Endothelial cell of umbilical vein (primary cell): ENCODE measurements around the gene TRAPPC10. TPM values are rescaled to one million over a fixed set of nuclear protein-coding genes. Genes with fewer than 3 reads are reported as not detected.

Experiments
- BruUV-seq: library from RNA; stranded (reverse); fragments of 400-500 nt; replicated peaks from 2 replicates; lab custom pipeline; 2021; lab: Mats Ljungman, UMichigan
- CTCF ChIA-PET: fragments of 300-600, 350-600 bp; sonication (Branson Sonifier 250); formaldehyde crosslinking; loops from one replicate; lab custom pipeline; 2021; ENCODE audit warnings: antibody characterized with exemption, inconsistent platforms; lab: Charles Lee
- POLR2A ChIA-PET: fragments of 300-600, 350-600 bp; sonication (Branson Sonifier 250); formaldehyde crosslinking; loops from one replicate; lab custom pipeline; 2021; ENCODE audit warnings: antibody characterized with exemption, inconsistent platforms; lab: Charles Lee
- DNase-seq: peaks from one replicate; pipeline ENCODE4 v3.0.0-alpha.2; 2011; ENCODE audit warnings: low read depth, low spot score
- FAIRE-seq: peaks from 2 replicates; lab custom pipeline; 2011; peaks lifted over from hg19 to GRCh38; lab: Jason Lieb, UNC
- H2AFZ ChIP-seq: 2 replicates; pipeline ENCODE4 v1.6.0; 2012; ENCODE audit warnings: low read depth, low read length, control low read depth, inconsistent platforms
- H3K27ac ChIP-seq: 2 replicates; pipeline ENCODE4 v1.5.1; 2011; ENCODE audit warnings: low read depth, mild to moderate bottlenecking, control low read depth, low read length, moderate library complexity; ENCODE audit not compliant: insufficient read depth
- H3K27me3 ChIP-seq, 2 experiments: 2 replicates each; pipeline versions ENCODE4 v1.6.0 to v1.6.1; 2011; ENCODE audit warnings: low read length in 2 of 2, mixed read lengths in 1 of 2; ENCODE audit not compliant: control insufficient read depth in 2 of 2, insufficient read depth in 2 of 2
- H3K36me3 ChIP-seq, 2 experiments: 2 replicates in 1 of 2; 3 replicates in 1 of 2; pipeline ENCODE4 v1.5.1; 2011; ENCODE audit warnings: low read length in 2 of 2, mild to moderate bottlenecking in 1 of 2, moderate library complexity in 1 of 2; ENCODE audit not compliant: control insufficient read depth in 2 of 2, insufficient read depth in 2 of 2; ENCODE audit errors: extremely low read depth in 1 of 2
- H3K4me1 ChIP-seq: 3 replicates; pipeline ENCODE4 v1.5.1; 2011; ENCODE audit warnings: mild to moderate bottlenecking, low read length; ENCODE audit not compliant: control insufficient read depth, insufficient read depth; ENCODE audit errors: extremely low read depth
- H3K4me2 ChIP-seq: 2 replicates; pipeline ENCODE4 v1.6.1; 2011; ENCODE audit warnings: low read length, control low read depth, mixed read lengths; ENCODE audit not compliant: insufficient read depth
- H3K4me3 ChIP-seq, 3 experiments: fragments of 200-600 bp in 1 of 3; sonication (generic), shearing (Covaris generic) in 1 of 3; replicated peaks in 1 of 3; 2 replicates each; pipeline ENCODE4 v1.5.1; 2011 to 2016; ENCODE audit warnings: control low read depth in 3 of 3, low read length in 3 of 3, mild to moderate bottlenecking in 2 of 3, inconsistent platforms in 1 of 3, low read depth in 1 of 3, moderate library complexity in 1 of 3; ENCODE audit not compliant: insufficient read depth in 1 of 3
- H3K79me2 ChIP-seq: 2 replicates; pipeline ENCODE4 v1.6.0; 2012; ENCODE audit warnings: low read length, inconsistent platforms; ENCODE audit not compliant: control insufficient read depth, insufficient read depth
- H3K9ac ChIP-seq: replicated peaks from 2 replicates; pipeline ENCODE3; 2011; ENCODE audit warnings: low read length, control low read depth; ENCODE audit not compliant: insufficient read depth; ENCODE audit errors: extremely low read depth
- H3K9me1 ChIP-seq: replicated peaks from 3 replicates; pipeline ENCODE4 v1.6.0; 2011; ENCODE audit warnings: mild to moderate bottlenecking, low read length; ENCODE audit not compliant: control insufficient read depth, insufficient read depth; ENCODE audit errors: extremely low read depth
- H3K9me3 ChIP-seq: replicated peaks from 2 replicates; pipeline ENCODE4 v1.5.1; 2012; ENCODE audit warnings: low read length, inconsistent platforms; ENCODE audit not compliant: control insufficient read depth, insufficient read depth
- H4K20me1 ChIP-seq: replicated peaks from 2 replicates; pipeline ENCODE3; 2011; ENCODE audit warnings: mild to moderate bottlenecking, low read length; ENCODE audit not compliant: control insufficient read depth, insufficient read depth; ENCODE audit errors: extremely low read depth
- CTCF ChIP-seq, 2 donors: IDR thresholded peaks; 1 replicate in 1 of 2; 2 replicates in 1 of 2; pipeline ENCODE4 v1.5.1; 2011; ENCODE audit warnings: low read length in 2 of 2, mild to moderate bottlenecking in 2 of 2, moderate library complexity in 2 of 2, control low read depth in 1 of 2, inconsistent platforms in 1 of 2, low read depth in 1 of 2; ENCODE audit not compliant: insufficient read depth in 1 of 2; ENCODE audit errors: extremely low read depth in 1 of 2
- EZH2 ChIP-seq: IDR thresholded peaks from 2 replicates; pipeline ENCODE4 v1.6.1; 2012; ENCODE audit warnings: borderline replicate concordance, low read depth, mild to moderate bottlenecking, moderate library complexity, low read length, inconsistent platforms; ENCODE audit not compliant: severe bottlenecking
- FOS ChIP-seq: IDR thresholded peaks from 2 replicates; pipeline ENCODE4 v1.6.1; 2011; ENCODE audit warnings: mild to moderate bottlenecking, low read length, moderate library complexity, borderline replicate concordance; ENCODE audit not compliant: insufficient read depth
- GATA2 ChIP-seq: IDR thresholded peaks from 2 replicates; pipeline ENCODE4 v1.7.0; 2011; ENCODE audit warnings: low read depth, mild to moderate bottlenecking, moderate library complexity, mixed read lengths, low read length; ENCODE audit not compliant: insufficient read length, insufficient read depth
- JUN ChIP-seq: IDR thresholded peaks from 2 replicates; pipeline ENCODE4 v1.6.1; 2011; ENCODE audit warnings: borderline replicate concordance, low read depth; ENCODE audit not compliant: insufficient read length, insufficient read depth
- MAX ChIP-seq: IDR thresholded peaks from 2 replicates; pipeline ENCODE4 v1.6.1; 2011; ENCODE audit not compliant: insufficient read depth, insufficient read length
- MYC ChIP-seq: IDR thresholded peaks from one replicate; pipeline ENCODE4 v1.6.1; 2011; ENCODE audit warnings: mild to moderate bottlenecking, low read depth, low read length
- POLR2A ChIP-seq: IDR thresholded peaks from 2 replicates; pipeline ENCODE4 v1.6.1; 2012; ENCODE audit warnings: low read depth, mild to moderate bottlenecking, control low read depth, low read length
- POLR2AphosphoS5 ChIP-seq: IDR thresholded peaks from 2 replicates; pipeline ENCODE4 v1.6.1; 2012; ENCODE audit warnings: low read depth, mild to moderate bottlenecking, control low read depth, low read length, moderate library complexity; ENCODE audit not compliant: insufficient read depth
- dilution Hi-C: fragments of 300-500 bp; cut with MboI; formaldehyde crosslinking; loops from one replicate; pipeline ENCODE4 v1.15.0; 2019; ENCODE audit warnings: low sequenced_read_pairs; ENCODE audit not compliant: extremely low pct_ligation_motif_present
- intact Hi-C: fragments of 100-400 bp; cut with micrococcal nuclease; formaldehyde crosslinking; loops from one replicate; pipeline ENCODE4 v1.10.0; 2022
- polyA plus RNA-seq, 4 experiments: library from polyadenylated mRNA; depleted of rRNA in 3 of 4; stranded (reverse) in 3 of 4; unstranded in 1 of 4; fragments of >200 nt; gene quantifications; 2 replicates each; pipeline versions ENCODE4 v1.2.1 to v1.2.3, GENCODE V29; 2011 to 2012; ENCODE audit warnings: missing spikeins in 1 of 4
- total RNA-seq: library from RNA; stranded (reverse); gene quantifications from 2 replicates; pipeline ENCODE4 v1.2.3, GENCODE V29; 2021

Gene TRAPPC10
- total and polyA plus RNA-seq, 2 donors (not counting 3 experiments of a cell fraction or from before 2014, with no cell fraction given), result 21.5 to 33.6 TPM

GRCh38 chr21:44052830-44053226 is 40.7 kb downstream of the TRAPPC10 start:
- H3K4me2 ChIP-seq, result no peak overlapping the region
- ChIA-PET POLR2A (no interaction called here), CTCF (no interaction called here)
- H4K20me1 ChIP-seq, result no peaks in the 10 kb centered on the region
- dilution Hi-C loops (no loop called here), intact Hi-C loops (no loop called here)
- peaks cover 37% of the 10 kb centered on the region for H3K79me2 ChIP-seq
- no peak for FAIRE-seq
- no peak overlapping the region for H3K9ac ChIP-seq
- no peak for DNase-seq
- no peak overlapping the region for H3K4me3 ChIP-seq
- BruUV-seq, result no TSS peak
- peaks cover 2 to 9% of the 10 kb centered on the region in 2 experiments for H3K36me3 ChIP-seq
- no peak overlapping the region for H2AFZ ChIP-seq
- no peaks in the 10 kb centered on the region for H3K9me1 ChIP-seq
- peaks cover 7% of the 10 kb centered on the region for H3K4me1 ChIP-seq
- no peak overlapping the region for H3K27ac ChIP-seq
- H3K9me3 ChIP-seq, result no peaks in the 10 kb centered on the region
- no peaks in the 10 kb centered on the region for H3K27me3 ChIP-seq
- no peak for TF ChIP-seq EZH2
- no peak for TF ChIP-seq MAX
- no peak for TF ChIP-seq FOS
- no peak for TF ChIP-seq MYC
- TF ChIP-seq CTCF (IDR thresholded peaks at IDR 0.05; ENCODE audit: extremely low read depth in 1 of 2, insufficient read depth in 1 of 2, low read depth in 1 of 2, low read length in 2 of 2), result no peak
- TF ChIP-seq JUN, result no peak
- no peak for TF ChIP-seq GATA2
- no peak for TF ChIP-seq POLR2A
- no peak for TF ChIP-seq POLR2AphosphoS5
